ENCODE data around the gene BEND5. TPM values are rescaled to one million over a fixed set of nuclear protein-coding genes. Genes with fewer than 3 reads are reported as not detected.

BEND5 gene
- polyA plus RNA-seq, 10 donors: 7.6 to 35.9 (median 9.2) TPM

- no peak for DNase-seq
Measured at GRCh38 chr1:48767975-48768510, 8.6 kb downstream of the BEND5 start.

GRCh38 chr1:48765335-48765734, 11.4 kb downstream of the BEND5 start:
- no peak for DNase-seq

- DNase-seq: peak in 1 of 3 donors; percentile 39
Measured at GRCh38 chr1:48761986-48762385, 14.7 kb downstream of the BEND5 start.

GRCh38 chr1:48761411-48761810, 15.3 kb downstream of the BEND5 start:
- DNase-seq: peak in 1 of 3 donors; percentile 45

GRCh38 chr1:48760857-48761256, 15.8 kb downstream of the BEND5 start:
- no peak for DNase-seq

GRCh38 chr1:48758976-48759375, 17.7 kb downstream of the BEND5 start:
- DNase-seq: no peak

GRCh38 chr1:48757363-48757762, 19.3 kb downstream of the BEND5 start:
- no peak for DNase-seq

GRCh38 chr1:48756683-48757316, 19.9 kb downstream of the BEND5 start:
- no peak for DNase-seq

- DNase-seq: no peak
Measured at GRCh38 chr1:48753293-48753692, 23.4 kb downstream of the BEND5 start.

- no peak for DNase-seq
Measured at GRCh38 chr1:48750109-48750508, 26.6 kb downstream of the BEND5 start.

GRCh38 chr1:48749068-48749467, 27.6 kb downstream of the BEND5 start:
- no peak for DNase-seq

GRCh38 chr1:48746906-48747305, 29.8 kb downstream of the BEND5 start:
- no peak for DNase-seq

- DNase-seq: no peak
Measured at GRCh38 chr1:48744032-48744431, 32.7 kb downstream of the BEND5 start.

GRCh38 chr1:48743480-48743879, 33.2 kb downstream of the BEND5 start:
- DNase-seq: no peak

- DNase-seq: no peak
Measured at GRCh38 chr1:48741380-48741779, 35.3 kb downstream of the BEND5 start.

- DNase-seq: peak in 2 of 3 donors; percentile 19 to 52
Measured at GRCh38 chr1:48740621-48741020, 36.1 kb downstream of the BEND5 start.

- no peak for DNase-seq
Measured at GRCh38 chr1:48739091-48739490, 37.6 kb downstream of the BEND5 start.

GRCh38 chr1:48738356-48738755, 38.3 kb downstream of the BEND5 start:
- DNase-seq: no peak

GRCh38 chr1:48735796-48736195, 40.9 kb downstream of the BEND5 start:
- DNase-seq: no peak

GRCh38 chr1:48730164-48730910, 46.4 kb downstream of the BEND5 start:
- DNase-seq: no peak

GRCh38 chr1:48728584-48728983, 48.1 kb downstream of the BEND5 start:
- no peak for DNase-seq

- DNase-seq: no peak
Measured at GRCh38 chr1:48726557-48727215, 50.0 kb downstream of the BEND5 start.

- DNase-seq: no peak
Measured at GRCh38 chr1:48726139-48726538, 50.6 kb downstream of the BEND5 start.
